Measurements from ENCODE around the gene NGEF.

The NGEF gene

GRCh38 chr2:232874677-232875223, 138.3 kb downstream of the NGEF start (continued):
- no peak for TF ChIP-seq ZBTB11 (tag by site-specific recombination; conservative IDR thresholded peaks at IDR 0.05; ENCODE audit: low read depth)

- TF ChIP-seq ZNF629 (tag by site-specific recombination; IDR thresholded peaks at IDR 0.05) (no peak), ZNF621 (tag by site-specific recombination; IDR thresholded peaks at IDR 0.05) (no peak), YY2 (tag by site-specific recombination; IDR thresholded peaks at IDR 0.05) (no peak), ZIC2 (tag by site-specific recombination; IDR thresholded peaks at IDR 0.05) (no peak), ZNF416 (tag by site-specific recombination; IDR thresholded peaks at IDR 0.05) (no peak), INSM2 (tag by site-specific recombination; IDR thresholded peaks at IDR 0.05) (no peak), ZNF510 (tag by site-specific recombination; IDR thresholded peaks at IDR 0.05; ENCODE audit: insufficient replicate concordance) (no peak)
- TF ChIP-seq, protein P1, sequence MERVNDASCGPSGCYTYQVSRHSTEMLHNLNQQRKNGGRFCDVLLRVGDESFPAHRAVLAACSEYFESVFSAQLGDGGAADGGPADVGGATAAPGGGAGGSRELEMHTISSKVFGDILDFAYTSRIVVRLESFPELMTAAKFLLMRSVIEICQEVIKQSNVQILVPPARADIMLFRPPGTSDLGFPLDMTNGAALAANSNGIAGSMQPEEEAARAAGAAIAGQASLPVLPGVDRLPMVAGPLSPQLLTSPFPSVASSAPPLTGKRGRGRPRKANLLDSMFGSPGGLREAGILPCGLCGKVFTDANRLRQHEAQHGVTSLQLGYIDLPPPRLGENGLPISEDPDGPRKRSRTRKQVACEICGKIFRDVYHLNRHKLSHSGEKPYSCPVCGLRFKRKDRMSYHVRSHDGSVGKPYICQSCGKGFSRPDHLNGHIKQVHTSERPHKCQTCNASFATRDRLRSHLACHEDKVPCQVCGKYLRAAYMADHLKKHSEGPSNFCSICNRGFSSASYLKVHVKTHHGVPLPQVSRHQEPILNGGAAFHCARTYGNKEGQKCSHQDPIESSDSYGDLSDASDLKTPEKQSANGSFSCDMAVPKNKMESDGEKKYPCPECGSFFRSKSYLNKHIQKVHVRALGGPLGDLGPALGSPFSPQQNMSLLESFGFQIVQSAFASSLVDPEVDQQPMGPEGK (tag by site-specific recombination; IDR thresholded peaks at IDR 0.05) = no peak
- TF ChIP-seq, protein P2, sequence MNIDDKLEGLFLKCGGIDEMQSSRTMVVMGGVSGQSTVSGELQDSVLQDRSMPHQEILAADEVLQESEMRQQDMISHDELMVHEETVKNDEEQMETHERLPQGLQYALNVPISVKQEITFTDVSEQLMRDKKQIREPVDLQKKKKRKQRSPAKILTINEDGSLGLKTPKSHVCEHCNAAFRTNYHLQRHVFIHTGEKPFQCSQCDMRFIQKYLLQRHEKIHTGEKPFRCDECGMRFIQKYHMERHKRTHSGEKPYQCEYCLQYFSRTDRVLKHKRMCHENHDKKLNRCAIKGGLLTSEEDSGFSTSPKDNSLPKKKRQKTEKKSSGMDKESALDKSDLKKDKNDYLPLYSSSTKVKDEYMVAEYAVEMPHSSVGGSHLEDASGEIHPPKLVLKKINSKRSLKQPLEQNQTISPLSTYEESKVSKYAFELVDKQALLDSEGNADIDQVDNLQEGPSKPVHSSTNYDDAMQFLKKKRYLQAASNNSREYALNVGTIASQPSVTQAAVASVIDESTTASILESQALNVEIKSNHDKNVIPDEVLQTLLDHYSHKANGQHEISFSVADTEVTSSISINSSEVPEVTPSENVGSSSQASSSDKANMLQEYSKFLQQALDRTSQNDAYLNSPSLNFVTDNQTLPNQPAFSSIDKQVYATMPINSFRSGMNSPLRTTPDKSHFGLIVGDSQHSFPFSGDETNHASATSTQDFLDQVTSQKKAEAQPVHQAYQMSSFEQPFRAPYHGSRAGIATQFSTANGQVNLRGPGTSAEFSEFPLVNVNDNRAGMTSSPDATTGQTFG (tag by site-specific recombination; IDR thresholded peaks at IDR 0.05; ENCODE audit: borderline replicate concordance) = no peak
- Histone ChIP-seq H3K4me3 (ENCODE audit: low read depth, low read length) (no peak overlapping the region), H3K27ac (ENCODE audit: extremely low read depth, low read depth, low read length) (no peak overlapping the region), H3K9me3 (ENCODE audit: control insufficient read depth, insufficient read depth, low read depth, low read length) (no peaks in the 10 kb centered on the region), H3K4me1 (ENCODE audit: control insufficient read depth, insufficient read depth, low read length) (no peaks in the 10 kb centered on the region), H3K36me3 (ENCODE audit: control insufficient read depth in 2 of 2, insufficient read depth in 1 of 2, low read length in 2 of 2) (peaks cover 0 to 19% of the 10 kb centered on the region in 2 experiments; a peak in 1 of 3 replicates)
- ChIA-PET POLR2A (no interaction called here), CTCF (interaction anchor here (0.6 to 1.1 kb wide), 2 partner anchors 16 to 212 kb away, joined by 3 read pairs; no protein-coding TSS in a partner anchor)
These were observed 139.0 kb downstream of the NGEF start for GRCh38 chr2:232873909-232874641.

- no peak overlapping the region for H3K27ac ChIP-seq (ENCODE audit: extremely low read depth, low read depth, low read length)
- no peaks in the 10 kb centered on the region for H3K9me3 ChIP-seq (ENCODE audit: control insufficient read depth, insufficient read depth, low read depth, low read length)
- H3K36me3 ChIP-seq (ENCODE audit: control insufficient read depth in 2 of 2, insufficient read depth in 1 of 2, low read length in 2 of 2) = peaks cover 0 to 13% of the 10 kb centered on the region in 2 experiments; a peak in 1 of 3 replicates
- H3K4me3 ChIP-seq (ENCODE audit: low read depth, low read length) = no peak overlapping the region
- ChIA-PET CTCF (no interaction called here), POLR2A (no interaction called here)
- H3K4me1 ChIP-seq (ENCODE audit: control insufficient read depth, insufficient read depth, low read length) = no peaks in the 10 kb centered on the region
- no peak for TF ChIP-seq ZNF558 (tag by site-specific recombination; IDR thresholded peaks at IDR 0.05)
- no peak for TF ChIP-seq HOXC10 (CRISPR knock-in tag; IDR thresholded peaks at IDR 0.05)
- no peak for TF ChIP-seq ZNF777 (tag by site-specific recombination; IDR thresholded peaks at IDR 0.05; ENCODE audit: borderline replicate concordance)
- TF ChIP-seq ZNF449 (tag by site-specific recombination; IDR thresholded peaks at IDR 0.05) = no peak
- no peak for TF ChIP-seq ZNF670 (tag by site-specific recombination; IDR thresholded peaks at IDR 0.05; ENCODE audit: low read depth)
- TF ChIP-seq PRDM1 (tag by site-specific recombination; IDR thresholded peaks at IDR 0.05) = no peak
- TF ChIP-seq INSM2 (tag by site-specific recombination; IDR thresholded peaks at IDR 0.05) = no peak
- TF ChIP-seq KLF16 (tag by site-specific recombination; IDR thresholded peaks at IDR 0.05) = no peak
These were observed 139.7 kb downstream of the NGEF start for GRCh38 chr2:232873292-232873908.

All from HEK293 (cell line).